ENCODE results near the gene CCL4L2. TPM values are rescaled to one million over a fixed set of nuclear protein-coding genes. Genes with fewer than 3 reads are reported as not detected.
"Not testable (repeated sequence)": the region's sequence is repeated elsewhere in the genome, so short reads cannot be mapped to it uniquely, and the experiment has no call there.

Gene CCL4L2
- total RNA-seq, 4 donors from 2014 or later = 1.1 TPM; not detected in 3

GRCh38 chr17:36209575-36209974 is 1.3 kb upstream of the CCL4L2 start:
- intact Hi-C loops (cut with DNase I; ENCODE audit: low total_unique reads) = no loop called here
- no peak for DNase-seq (ENCODE audit: low spot score in 2 of 2)
- H3K4me3 ChIP-seq (ENCODE audit: low read depth, poor library complexity, severe bottlenecking) = no peak overlapping the region
- no peak for TF ChIP-seq CTCF (IDR thresholded peaks at IDR 0.05)
- TF ChIP-seq POLR2A (IDR thresholded peaks at IDR 0.05) = no peak

GRCh38 chr17:36211484-36212271 is 815 bp downstream of the CCL4L2 start:
- WGBS, 2 donors = 60 to 62% methylated on average over 10 of the region's 10 CpGs
- DNase-seq (ENCODE audit: low spot score in 2 of 2); intact Hi-C loops (cut with DNase I; ENCODE audit: low total_unique reads); H3K4me3 ChIP-seq (ENCODE audit: low read depth, poor library complexity, severe bottlenecking): not testable (repeated sequence)

GRCh38 chr17:36212272-36212605 is 1.4 kb downstream of the CCL4L2 start:
- 61 to 66% methylated on average over 4 of the region's 4 CpGs for WGBS, 2 donors

GRCh38 chr17:36212966-36213365 is 2.1 kb downstream of the CCL4L2 start:
- intact Hi-C loops (cut with DNase I; ENCODE audit: low total_unique reads) = no loop called here
- TF ChIP-seq CTCF (IDR thresholded peaks at IDR 0.05) = no peak
- WGBS, 2 donors = 87 to 88% methylated on average over 3 of the region's 3 CpGs
- no peak overlapping the region for H3K4me3 ChIP-seq (ENCODE audit: low read depth, poor library complexity, severe bottlenecking)
- no peak for DNase-seq (ENCODE audit: low spot score in 2 of 2)

More at GRCh38 chr17:36212272-36212605, 1.4 kb downstream of the CCL4L2 start:
- intact Hi-C loops (cut with DNase I; ENCODE audit: low total_unique reads) = no loop called here
- DNase-seq (ENCODE audit: low spot score in 2 of 2) = no peak
- H3K4me3 ChIP-seq (ENCODE audit: low read depth, poor library complexity, severe bottlenecking) = no peak overlapping the region
- TF ChIP-seq CTCF (IDR thresholded peaks at IDR 0.05) (no peak), POLR2A (IDR thresholded peaks at IDR 0.05) (no peak)

GRCh38 chr17:36213695-36214094 is 2.8 kb downstream of the CCL4L2 start:
- no peak overlapping the region for H3K4me3 ChIP-seq (ENCODE audit: low read depth, poor library complexity, severe bottlenecking)
- intact Hi-C loops (cut with DNase I; ENCODE audit: low total_unique reads) = no loop called here
- no peak for DNase-seq (ENCODE audit: low spot score in 2 of 2)
- WGBS, 2 donors = 72 to 77% methylated on average over 3 of the region's 3 CpGs
- TF ChIP-seq POLR2A (IDR thresholded peaks at IDR 0.05) = no peak
- no peak for TF ChIP-seq CTCF (IDR thresholded peaks at IDR 0.05)

- no peak for DNase-seq (ENCODE audit: low spot score in 2 of 2)
- H3K4me3 ChIP-seq (ENCODE audit: low read depth, poor library complexity, severe bottlenecking) = no peak overlapping the region
- no peak for TF ChIP-seq POLR2A (IDR thresholded peaks at IDR 0.05)
- TF ChIP-seq CTCF (IDR thresholded peaks at IDR 0.05) = no peak
- intact Hi-C loops (cut with DNase I; ENCODE audit: low total_unique reads) = no loop called here
Observed at GRCh38 chr17:36214918-36215317, 4.1 kb downstream of the CCL4L2 start.

- intact Hi-C loops (cut with DNase I; ENCODE audit: low total_unique reads); DNase-seq (ENCODE audit: low spot score in 2 of 2); H3K4me3 ChIP-seq (ENCODE audit: low read depth, poor library complexity, severe bottlenecking): not testable (repeated sequence)
- WGBS, 2 donors = 78 to 80% methylated on average over 7 of the region's 7 CpGs
Observed at GRCh38 chr17:36215406-36216308, 4.8 kb downstream of the CCL4L2 start.

GRCh38 chr17:36219556-36219955 is 8.7 kb downstream of the CCL4L2 start:
- H3K4me3 ChIP-seq (ENCODE audit: low read depth, poor library complexity, severe bottlenecking); DNase-seq (ENCODE audit: low spot score in 2 of 2); intact Hi-C loops (cut with DNase I; ENCODE audit: low total_unique reads): not testable (repeated sequence)
- 91 to 94% methylated on average over 1 of the region's 1 CpG for WGBS, 2 donors
